ENCODE measurements around the gene PRKG1.

- TF ChIP-seq EZH2 (IDR thresholded peaks at IDR 0.05; ENCODE audit: low read length, missing control alignments) (no peak), CTCF (conservative IDR thresholded peaks at IDR 0.05 in 1 of 2, IDR thresholded peaks at IDR 0.05 in 1 of 2; ENCODE audit: low read depth in 1 of 2, low read length in 2 of 2) (no peak)
Observed at GRCh38 chr10:51386248-51386885, 312.1 kb downstream of the PRKG1 start.
